ENCODE measurements around the gene NAP1L4.

DNA sequence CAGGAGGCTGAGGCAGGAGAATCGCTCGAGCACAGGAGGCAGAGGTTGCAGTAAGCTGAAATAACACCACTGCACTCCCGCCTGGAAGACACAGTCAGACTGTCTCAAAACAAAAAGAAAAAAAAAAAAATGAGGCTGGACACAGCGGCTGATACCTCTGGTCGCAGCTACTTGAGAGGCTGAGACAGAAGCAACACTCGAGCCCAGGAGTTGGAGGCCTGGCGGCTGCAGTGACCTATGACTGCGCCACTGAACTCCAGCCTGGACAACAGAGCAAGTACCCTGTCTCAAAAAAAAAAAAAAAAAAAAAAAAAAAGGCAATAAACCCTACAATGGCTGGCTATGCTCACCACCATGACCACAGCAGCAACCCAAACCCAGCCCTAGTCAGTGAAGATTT lies 11.0 kb downstream of the NAP1L4 start:
- TF ChIP-seq CTCF (IDR thresholded peaks at IDR 0.05; ENCODE audit: poor library complexity, severe bottlenecking) (no peak), EZH2 (IDR thresholded peaks at IDR 0.05; ENCODE audit: borderline replicate concordance, insufficient read depth, low read length, poor library complexity, severe bottlenecking) (no peak), POLR2AphosphoS5 (IDR thresholded peaks at IDR 0.05) (no peak), REST (IDR thresholded peaks at IDR 0.05; ENCODE audit: borderline replicate concordance) (no peak), TAF1 (IDR thresholded peaks at IDR 0.05; ENCODE audit: low read depth) (no peak)

Measured in neural cell (in vitro differentiated cells).